DMS153 (cell line): ENCODE data around the gene NT5C.
A peak's percentile ranks its signal among the peaks of the same experiment; 100 is the strongest.

Experiments used
- DNase-seq: peaks from one replicate; lab custom pipeline; 2025; lab: John Stamatoyannopoulos, UW

NT5C gene

DNA sequence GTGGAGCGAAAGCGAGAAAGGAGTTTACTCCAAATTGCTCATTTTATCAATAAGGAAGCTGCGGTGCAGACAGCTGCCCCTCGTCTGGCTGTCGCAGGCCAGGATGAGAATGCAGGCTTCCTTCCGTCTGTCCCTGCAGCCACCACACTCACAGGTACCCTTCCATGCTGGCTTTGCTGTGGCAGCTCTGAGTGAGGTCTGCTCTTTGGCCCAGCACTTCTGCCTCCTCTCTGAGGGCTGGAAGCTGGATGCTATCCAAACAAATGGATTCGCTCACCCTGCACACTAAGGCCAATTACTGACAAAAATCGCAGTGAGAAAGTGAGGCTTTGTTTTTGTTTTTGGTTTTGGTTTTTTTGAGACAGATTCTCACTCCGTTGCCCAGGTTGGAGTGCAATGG, 14.8 kb downstream of the NT5C start:
- DNase-seq = no peak

- DNase-seq = no peak
These were observed 16.0 kb downstream of the NT5C start for GRCh38 chr17:75115555-75115954.

- DNase-seq = no peak
These were observed 16.8 kb downstream of the NT5C start for GRCh38 chr17:75114552-75115314.

- DNase-seq = peak; percentile 80
These were observed 17.6 kb downstream of the NT5C start for GRCh38 chr17:75113798-75114551.

DNA sequence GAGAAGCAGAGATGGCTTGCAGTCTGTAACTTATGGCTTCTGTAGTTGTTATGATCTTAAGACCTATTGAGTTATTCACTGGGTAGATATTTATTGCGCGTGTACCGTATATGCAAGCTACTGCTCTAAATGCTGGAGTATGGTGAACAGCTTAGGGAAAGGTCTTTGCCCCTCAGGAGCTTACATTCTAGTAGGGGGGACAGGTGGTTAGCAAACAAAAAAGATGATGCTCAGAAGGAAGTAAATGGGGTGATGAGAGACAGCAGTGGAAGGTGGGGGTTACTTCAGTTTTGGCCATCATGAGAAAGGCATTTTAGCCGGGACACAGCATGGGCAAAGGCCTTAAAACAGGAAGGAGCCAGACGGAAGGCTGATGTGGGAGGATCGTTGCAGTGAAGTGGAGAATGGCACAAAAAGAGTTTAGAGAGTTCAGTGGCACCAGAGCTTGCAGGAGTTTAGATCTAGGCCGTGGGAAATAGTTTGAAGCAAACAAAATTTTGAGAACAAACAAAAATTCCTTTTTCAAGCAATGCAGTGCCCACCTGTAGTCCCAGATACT, 19.7 kb downstream of the NT5C start:
- no peak for DNase-seq

GRCh38 chr17:75110234-75110937, 21.2 kb downstream of the NT5C start:
- no peak for DNase-seq

DNA sequence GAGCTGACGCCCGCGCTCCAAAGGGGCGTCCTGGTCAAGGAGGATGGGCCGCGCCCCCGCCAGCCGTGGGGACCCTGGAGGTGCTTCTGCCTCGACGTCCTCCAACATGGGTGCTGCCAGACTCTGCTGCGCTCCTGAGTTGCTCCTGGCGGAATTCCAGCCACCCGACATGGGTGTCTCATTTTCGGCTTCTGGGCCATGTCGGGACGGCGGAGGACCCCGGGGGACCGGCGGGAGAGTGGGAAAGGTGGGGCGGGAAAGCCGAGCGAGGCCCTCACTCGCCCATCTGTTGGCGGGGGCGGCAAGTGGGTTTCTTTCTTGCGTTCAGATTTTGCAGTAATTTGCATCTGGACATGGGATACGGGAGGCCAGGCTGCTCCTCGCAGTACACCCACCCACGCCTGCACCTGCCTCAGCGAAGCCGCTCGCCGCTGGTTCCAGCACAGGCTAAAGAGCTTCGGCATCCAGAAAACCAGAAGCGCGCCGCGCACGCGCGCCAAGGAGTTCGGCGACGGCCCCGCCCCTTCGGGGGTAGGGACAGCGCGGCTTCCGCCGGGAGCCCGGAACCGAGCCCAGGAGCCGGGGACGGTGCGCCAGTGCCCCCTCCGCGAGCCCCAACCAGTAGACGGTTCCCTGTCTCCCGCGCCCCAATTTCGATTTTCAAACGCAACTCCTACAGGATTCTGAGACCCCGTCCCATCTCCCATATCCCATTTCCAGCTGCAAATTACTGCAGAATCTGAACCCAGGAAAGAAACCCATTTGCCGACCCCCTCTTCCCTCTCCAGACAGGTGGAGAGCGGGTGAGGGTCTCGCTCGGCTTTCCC, 21.9 kb downstream of the NT5C start, which contains the start of gene ARMC7:
TSS of gene ARMC7 (plus strand) at position 563 of the 827 bp plus-strand sequence. CDS start 320 bp downstream, outside the sequence.
- DNase-seq = peak; percentile 76

GRCh38 chr17:75109046-75109406, 22.5 kb downstream of the NT5C start:
- DNase-seq = no peak

GRCh38 chr17:75108193-75108592, 23.3 kb downstream of the NT5C start:
- no peak for DNase-seq

GRCh38 chr17:75105126-75106080, 26.1 kb downstream of the NT5C start:
- peak; percentile 86 for DNase-seq

- no peak for DNase-seq
These were observed 27.7 kb downstream of the NT5C start for GRCh38 chr17:75103601-75104554.

DNA sequence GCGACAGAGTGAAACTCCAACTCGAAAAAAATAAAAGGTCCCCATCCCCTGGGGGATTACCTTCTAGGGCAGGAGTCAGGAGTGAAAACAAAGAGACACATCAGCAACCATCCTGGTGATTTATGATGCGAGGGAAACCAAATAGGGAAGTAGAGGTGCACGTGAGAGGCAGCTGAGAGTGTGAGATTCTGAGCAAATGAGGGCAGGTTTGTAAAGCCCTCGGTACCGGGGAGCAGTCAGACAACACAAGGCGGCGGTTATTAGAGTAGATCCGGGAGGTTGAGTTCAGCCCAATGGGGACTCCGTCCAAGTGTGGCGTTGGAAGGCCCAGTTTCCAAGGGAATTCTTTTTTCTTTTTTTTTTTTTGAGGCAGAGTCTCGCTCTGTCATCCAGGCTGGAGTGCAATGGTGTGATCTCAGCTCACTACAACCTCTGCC, 29.1 kb downstream of the NT5C start:
- DNase-seq = peak; percentile 91

GRCh38 chr17:75099881-75100595, 31.5 kb downstream of the NT5C start:
- DNase-seq = no peak

GRCh38 chr17:75098861-75099260, 32.7 kb downstream of the NT5C start:
- no peak for DNase-seq

DNA sequence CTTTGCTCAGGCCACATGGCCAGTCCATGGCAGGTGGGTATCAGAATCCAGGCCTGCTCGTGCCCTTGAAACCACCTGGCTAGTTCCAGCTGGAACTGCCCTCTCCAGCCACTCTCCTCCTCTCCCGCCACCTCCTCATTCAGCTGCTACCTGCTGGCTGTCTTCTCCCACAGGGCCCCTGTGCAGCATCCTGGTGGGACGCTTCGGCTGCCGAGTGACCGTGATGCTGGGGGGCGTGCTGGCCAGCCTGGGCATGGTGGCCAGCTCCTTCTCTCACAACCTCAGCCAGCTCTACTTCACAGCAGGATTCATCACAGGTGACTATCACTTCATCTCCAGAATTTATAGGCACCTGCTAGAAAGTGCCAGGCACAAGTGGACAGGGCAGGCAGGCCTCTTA, 33.7 kb downstream of the NT5C start:
- DNase-seq = no peak

DNA sequence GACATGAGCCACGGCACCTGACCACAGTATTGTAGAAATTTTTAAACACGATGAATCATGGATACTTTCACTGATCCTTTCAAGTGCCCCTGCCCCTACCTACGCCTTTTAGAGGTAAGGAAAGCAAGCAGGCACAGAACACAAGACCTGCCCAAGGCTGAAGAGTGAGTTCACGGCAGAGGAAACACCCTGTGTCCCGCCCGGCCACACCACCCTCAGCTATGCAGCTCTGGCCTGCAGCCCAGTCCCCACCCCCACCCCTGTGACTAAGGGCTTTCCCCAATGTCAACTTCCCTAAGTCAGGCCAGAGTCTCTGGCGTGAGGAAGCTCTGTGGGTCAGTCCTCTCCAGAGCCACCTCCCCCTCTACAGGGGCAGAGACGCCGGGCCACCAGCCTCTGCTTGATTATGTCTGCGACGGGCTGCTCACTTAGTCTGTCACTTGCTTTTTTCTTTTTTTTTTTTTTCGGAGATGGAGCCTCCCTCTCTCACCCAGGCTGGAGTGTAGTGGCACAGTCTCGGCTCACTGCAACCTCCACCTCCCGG, 35.4 kb downstream of the NT5C start:
- DNase-seq = no peak

- no peak for DNase-seq
These were observed 36.6 kb downstream of the NT5C start for GRCh38 chr17:75094871-75095399.
